HCT116 (cell line): ENCODE measurements around the gene ERGIC1.

Experiments used
- POLR2AphosphoS5 ChIP-seq: IDR thresholded peaks from 2 replicates; pipeline ENCODE4 v1.6.1; 2011; ENCODE audit warnings: mild to moderate bottlenecking, low read depth, low read length, moderate library complexity
- TF ChIP-seq, protein P1 (sequence below), 3 experiments: fragments of 200-600 bp in 1 of 3; sonication (generic) in 1 of 3; IDR thresholded peaks in 2 of 3; conservative IDR thresholded peaks in 1 of 3; 2 replicates each; pipeline ENCODE4 v1.5.1; 2012 to 2017; ENCODE audit warnings: low read depth in 2 of 3, low read length in 2 of 3, antibody characterized with exemption in 1 of 3, borderline replicate concordance in 1 of 3, control low read depth in 1 of 3, mild to moderate bottlenecking in 1 of 3, mixed read lengths in 1 of 3, mixed run types in 1 of 3, moderate library complexity in 1 of 3; ENCODE audit not compliant: insufficient read depth in 1 of 3

DNA sequence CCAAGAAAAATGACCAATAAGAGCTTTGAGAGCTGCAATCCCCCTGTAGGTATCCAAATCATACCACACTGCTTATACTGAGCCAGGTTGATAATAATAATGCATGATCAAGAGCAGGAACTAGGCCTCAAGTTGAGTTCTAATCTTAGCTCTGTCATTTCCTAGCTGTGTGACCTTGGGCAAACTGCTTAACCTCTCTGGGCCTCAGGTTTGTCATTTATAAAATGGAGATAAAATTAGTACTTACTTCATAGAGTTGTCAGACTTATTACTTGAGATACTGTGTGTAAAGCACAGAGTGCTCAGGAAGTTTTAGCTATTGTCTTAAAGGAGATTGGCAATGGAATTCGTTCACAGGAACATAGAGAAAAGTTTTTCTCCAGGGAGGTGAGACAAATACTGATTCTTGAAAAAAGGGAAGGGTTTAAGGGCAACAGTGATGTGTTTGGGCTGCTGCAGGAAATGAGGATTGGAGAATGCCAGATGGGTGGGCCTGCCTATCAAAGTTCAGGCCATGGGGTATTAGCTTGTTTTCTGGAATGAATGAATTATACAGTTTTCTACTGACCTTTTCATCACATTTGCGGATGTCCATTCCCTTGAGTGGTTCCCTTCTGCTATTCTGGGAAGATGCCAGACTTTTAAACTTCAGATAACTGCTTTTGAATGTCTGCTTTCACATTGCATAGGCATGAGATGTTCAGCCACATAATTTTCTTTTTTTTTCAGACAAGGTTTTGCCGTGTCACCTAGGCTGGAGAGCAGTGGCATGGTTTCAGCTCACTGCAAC, 139.3 kb downstream of the ERGIC1 start:
- no peak for TF ChIP-seq POLR2AphosphoS5
- TF ChIP-seq, protein P1, sequence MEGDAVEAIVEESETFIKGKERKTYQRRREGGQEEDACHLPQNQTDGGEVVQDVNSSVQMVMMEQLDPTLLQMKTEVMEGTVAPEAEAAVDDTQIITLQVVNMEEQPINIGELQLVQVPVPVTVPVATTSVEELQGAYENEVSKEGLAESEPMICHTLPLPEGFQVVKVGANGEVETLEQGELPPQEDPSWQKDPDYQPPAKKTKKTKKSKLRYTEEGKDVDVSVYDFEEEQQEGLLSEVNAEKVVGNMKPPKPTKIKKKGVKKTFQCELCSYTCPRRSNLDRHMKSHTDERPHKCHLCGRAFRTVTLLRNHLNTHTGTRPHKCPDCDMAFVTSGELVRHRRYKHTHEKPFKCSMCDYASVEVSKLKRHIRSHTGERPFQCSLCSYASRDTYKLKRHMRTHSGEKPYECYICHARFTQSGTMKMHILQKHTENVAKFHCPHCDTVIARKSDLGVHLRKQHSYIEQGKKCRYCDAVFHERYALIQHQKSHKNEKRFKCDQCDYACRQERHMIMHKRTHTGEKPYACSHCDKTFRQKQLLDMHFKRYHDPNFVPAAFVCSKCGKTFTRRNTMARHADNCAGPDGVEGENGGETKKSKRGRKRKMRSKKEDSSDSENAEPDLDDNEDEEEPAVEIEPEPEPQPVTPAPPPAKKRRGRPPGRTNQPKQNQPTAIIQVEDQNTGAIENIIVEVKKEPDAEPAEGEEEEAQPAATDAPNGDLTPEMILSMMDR (IDR thresholded peaks at IDR 0.05 in 2 of 3, conservative IDR thresholded peaks at IDR 0.05 in 1 of 3; ENCODE audit: borderline replicate concordance in 1 of 3, insufficient read depth in 1 of 3, low read depth in 2 of 3, low read length in 2 of 3): no peak
